ENCODE measurements around the gene ANKIB1.

ANKIB1 gene

GRCh38 chr7:92279396-92280031 lies 33.7 kb downstream of the ANKIB1 start:
- Histone ChIP-seq H3K36me3 (ENCODE audit: insufficient read depth, low read length) (no peaks in the 10 kb centered on the region), H3K9ac (ENCODE audit: insufficient read length) (no peak overlapping the region), H3K9me3 (ENCODE audit: low read depth, low read length) (no peaks in the 10 kb centered on the region), H3K4me3 (no peak overlapping the region), H3K27ac (no peak overlapping the region)
- no peak for TF ChIP-seq FOXP2 (optimal IDR thresholded peaks at IDR 0.05; ENCODE audit: control extremely low read depth, extremely low read length, insufficient read depth)
- no peak for TF ChIP-seq POLR2AphosphoS5 (IDR thresholded peaks at IDR 0.05; ENCODE audit: borderline replicate concordance, low read depth, low read length)
- no peak for TF ChIP-seq EZH2 (IDR thresholded peaks at IDR 0.05)
- DNase-seq (ENCODE audit: low read depth, low spot score) = no peak

GRCh38 chr7:92281031-92281430 lies 35.3 kb downstream of the ANKIB1 start:
- 0 out of 2 replicates have a peak, but pooled peaks cover 2% of the 10 kb centered on the region for H3K9me3 ChIP-seq (ENCODE audit: low read depth, low read length)
- no peak overlapping the region for H3K27ac ChIP-seq
- TF ChIP-seq FOXP2 (optimal IDR thresholded peaks at IDR 0.05; ENCODE audit: control extremely low read depth, extremely low read length, insufficient read depth) (no peak), POLR2AphosphoS5 (IDR thresholded peaks at IDR 0.05; ENCODE audit: borderline replicate concordance, low read depth, low read length) (no peak), EZH2 (IDR thresholded peaks at IDR 0.05) (no peak)
- H3K4me3 ChIP-seq = no peak overlapping the region
- no peak for DNase-seq (ENCODE audit: low read depth, low spot score)
- H3K9ac ChIP-seq (ENCODE audit: insufficient read length) = no peak overlapping the region
- no peaks in the 10 kb centered on the region for H3K36me3 ChIP-seq (ENCODE audit: insufficient read depth, low read length)

GRCh38 chr7:92282221-92282814 lies 36.5 kb downstream of the ANKIB1 start:
- DNase-seq (ENCODE audit: low read depth, low spot score) = no peak
- H3K9me3 ChIP-seq (ENCODE audit: low read depth, low read length) = 0 out of 2 replicates have a peak, but pooled peaks cover 2% of the 10 kb centered on the region
- TF ChIP-seq FOXP2 (optimal IDR thresholded peaks at IDR 0.05; ENCODE audit: control extremely low read depth, extremely low read length, insufficient read depth) = no peak
- no peak for TF ChIP-seq POLR2AphosphoS5 (IDR thresholded peaks at IDR 0.05; ENCODE audit: borderline replicate concordance, low read depth, low read length)
- TF ChIP-seq EZH2 (IDR thresholded peaks at IDR 0.05) = no peak
- peak overlapping the region; percentile 79 for H3K27ac ChIP-seq
- no peak overlapping the region for H3K4me3 ChIP-seq
- H3K9ac ChIP-seq (ENCODE audit: insufficient read length) = peak overlapping the region; percentile 56
- no peaks in the 10 kb centered on the region; the same call in 1 of the 2 replicates for H3K36me3 ChIP-seq (ENCODE audit: insufficient read depth, low read length)

GRCh38 chr7:92282930-92283329 lies 37.2 kb downstream of the ANKIB1 start:
- H3K27ac ChIP-seq = peak overlapping the region; percentile 79
- peak overlapping the region; percentile 56 for H3K9ac ChIP-seq (ENCODE audit: insufficient read length)
- TF ChIP-seq EZH2 (IDR thresholded peaks at IDR 0.05) = no peak
- no peak for TF ChIP-seq POLR2AphosphoS5 (IDR thresholded peaks at IDR 0.05; ENCODE audit: borderline replicate concordance, low read depth, low read length)
- TF ChIP-seq FOXP2 (optimal IDR thresholded peaks at IDR 0.05; ENCODE audit: control extremely low read depth, extremely low read length, insufficient read depth) = no peak
- H3K36me3 ChIP-seq (ENCODE audit: insufficient read depth, low read length) = no peaks in the 10 kb centered on the region; the same call in 1 of the 2 replicates
- no peak overlapping the region for H3K4me3 ChIP-seq
- DNase-seq (ENCODE audit: low read depth, low spot score) = no peak
- 0 out of 2 replicates have a peak, but pooled peaks cover 2% of the 10 kb centered on the region for H3K9me3 ChIP-seq (ENCODE audit: low read depth, low read length)

- no peak overlapping the region for H3K27ac ChIP-seq
Measured at GRCh38 chr7:92289321-92289720, 43.5 kb downstream of the ANKIB1 start.

GRCh38 chr7:92292981-92293380 lies 47.2 kb downstream of the ANKIB1 start:
- peak overlapping the region; percentile 72 for H3K27ac ChIP-seq
- no peak for DNase-seq (ENCODE audit: low read depth, low spot score)
- no peak overlapping the region for H3K9ac ChIP-seq (ENCODE audit: insufficient read length)
- H3K4me3 ChIP-seq = peak overlapping the region; percentile 26; the same call in 1 of the 2 replicates
- no peaks in the 10 kb centered on the region for H3K9me3 ChIP-seq (ENCODE audit: low read depth, low read length)
- TF ChIP-seq FOXP2 (optimal IDR thresholded peaks at IDR 0.05; ENCODE audit: control extremely low read depth, extremely low read length, insufficient read depth) (no peak), EZH2 (IDR thresholded peaks at IDR 0.05) (no peak), POLR2AphosphoS5 (IDR thresholded peaks at IDR 0.05; ENCODE audit: borderline replicate concordance, low read depth, low read length) (no peak)
- H3K36me3 ChIP-seq (ENCODE audit: insufficient read depth, low read length) = no peaks in the 10 kb centered on the region

More at GRCh38 chr7:92289321-92289720, 43.5 kb downstream of the ANKIB1 start:
- no peak overlapping the region for H3K4me3 ChIP-seq
- no peak for DNase-seq (ENCODE audit: low read depth, low spot score)
- no peak overlapping the region for H3K9ac ChIP-seq (ENCODE audit: insufficient read length)
- TF ChIP-seq FOXP2 (optimal IDR thresholded peaks at IDR 0.05; ENCODE audit: control extremely low read depth, extremely low read length, insufficient read depth) (no peak), EZH2 (IDR thresholded peaks at IDR 0.05) (no peak), POLR2AphosphoS5 (IDR thresholded peaks at IDR 0.05; ENCODE audit: borderline replicate concordance, low read depth, low read length) (no peak)
- 0 out of 2 replicates have a peak, but pooled peaks cover 2% of the 10 kb centered on the region for H3K9me3 ChIP-seq (ENCODE audit: low read depth, low read length)
- H3K36me3 ChIP-seq (ENCODE audit: insufficient read depth, low read length) = no peaks in the 10 kb centered on the region; the same call in 1 of the 2 replicates

- TF ChIP-seq EZH2 (IDR thresholded peaks at IDR 0.05) = no peak
- no peak for TF ChIP-seq POLR2AphosphoS5 (IDR thresholded peaks at IDR 0.05; ENCODE audit: borderline replicate concordance, low read depth, low read length)
- DNase-seq (ENCODE audit: low read depth, low spot score) = no peak
- peak overlapping the region; percentile 72; the same call in 1 of the 2 replicates for H3K27ac ChIP-seq
- 0 out of 2 replicates have a peak, but pooled peaks cover 3% of the 10 kb centered on the region for H3K36me3 ChIP-seq (ENCODE audit: insufficient read depth, low read length)
- H3K9me3 ChIP-seq (ENCODE audit: low read depth, low read length) = no peaks in the 10 kb centered on the region
- peak overlapping the region; percentile 54 for H3K9ac ChIP-seq (ENCODE audit: insufficient read length)
- H3K4me3 ChIP-seq = peak overlapping the region; percentile 60
Measured at GRCh38 chr7:92293896-92294590, 48.3 kb downstream of the ANKIB1 start.

GRCh38 chr7:92295391-92295790 lies 49.6 kb downstream of the ANKIB1 start:
- Histone ChIP-seq H3K36me3 (ENCODE audit: insufficient read depth, low read length) (0 out of 2 replicates have a peak, but pooled peaks cover 3% of the 10 kb centered on the region), H3K9ac (ENCODE audit: insufficient read length) (no peak overlapping the region), H3K9me3 (ENCODE audit: low read depth, low read length) (no peaks in the 10 kb centered on the region), H3K27ac (peak overlapping the region; percentile 23; the same call in 1 of the 2 replicates), H3K4me3 (0 out of 2 replicates have a peak overlapping the region, but pooled peaks have one; percentile 3)
- no peak for TF ChIP-seq POLR2AphosphoS5 (IDR thresholded peaks at IDR 0.05; ENCODE audit: borderline replicate concordance, low read depth, low read length)
- no peak for TF ChIP-seq EZH2 (IDR thresholded peaks at IDR 0.05)
- no peak for TF ChIP-seq FOXP2 (optimal IDR thresholded peaks at IDR 0.05; ENCODE audit: control extremely low read depth, extremely low read length, insufficient read depth)
- DNase-seq (ENCODE audit: low read depth, low spot score) = no peak

Data from SK-N-MC (cell line).